WTC11 (cell line): ENCODE measurements around the gene CCNH.

Source experiments
- ATF3 ChIP-seq: sonication (generic); formaldehyde crosslinking; conservative IDR thresholded peaks from 2 replicates; pipeline ENCODE4 v1.8.1; 2022; ENCODE audit warnings: mild to moderate bottlenecking, missing genetic modification reagents
- CTCF ChIP-seq: fragments of 200-600 bp; IDR thresholded peaks from 2 replicates; pipeline ENCODE4 v1.8.0; 2022; ENCODE audit warnings: antibody characterized with exemption
- HMGXB4 ChIP-seq: sonication (generic); formaldehyde crosslinking; IDR thresholded peaks from 2 replicates; pipeline ENCODE4 v1.8.1; 2023; ENCODE audit warnings: mild to moderate bottlenecking, moderate library complexity, missing genetic modification reagents
- MAX ChIP-seq: sonication (generic); formaldehyde crosslinking; IDR thresholded peaks from 2 replicates; pipeline ENCODE4 v1.8.0; 2022; ENCODE audit warnings: mild to moderate bottlenecking, missing genetic modification reagents
- PRRX2 ChIP-seq: fragments of 250-450 bp; sonication (Bioruptor Pico); IDR thresholded peaks from 2 replicates; pipeline ENCODE4 v1.8.0; 2021; ENCODE audit warnings: mild to moderate bottlenecking
- STAT6 ChIP-seq: sonication (generic); formaldehyde crosslinking; conservative IDR thresholded peaks from 2 replicates; pipeline ENCODE4 v1.8.1; 2023; ENCODE audit warnings: mild to moderate bottlenecking, low read depth, missing genetic modification reagents, moderate library complexity
- USF1 ChIP-seq: sonication (generic); formaldehyde crosslinking; IDR thresholded peaks from 2 replicates; pipeline ENCODE4 v1.8.0; 2022; ENCODE audit warnings: mild to moderate bottlenecking, missing genetic modification reagents
- ZNF281 ChIP-seq: sonication (generic); formaldehyde crosslinking; IDR thresholded peaks from 2 replicates; pipeline ENCODE4 v1.8.0; 2023; ENCODE audit warnings: mild to moderate bottlenecking, missing genetic modification reagents

- TF ChIP-seq USF1 (CRISPR knock-in tag) (no peak), STAT6 (CRISPR knock-in tag) (no peak), CTCF (no peak), MAX (CRISPR knock-in tag) (no peak), HMGXB4 (CRISPR knock-in tag) (no peak), ZNF281 (CRISPR knock-in tag) (no peak), PRRX2 (CRISPR knock-in tag) (no peak), ATF3 (CRISPR knock-in tag) (no peak)
These were observed 1.2 kb downstream of the CCNH start for GRCh38 chr5:87411586-87411972.
